GM23248 (cell line): ENCODE results near the gene PPP1R15B.

Experiments
- EZH2 ChIP-seq: fragments of 200-600 bp; sonication (generic); IDR thresholded peaks from 2 replicates; pipeline ENCODE4 v1.6.1; 2018; ENCODE audit warnings: antibody characterized with exemption, mild to moderate bottlenecking; ENCODE audit not compliant: insufficient read depth, poor library complexity, severe bottlenecking
- EZH2phosphoT487 ChIP-seq: fragments of 200-600 bp; sonication (generic); IDR thresholded peaks from 2 replicates; pipeline ENCODE4 v1.6.1; 2018; ENCODE audit warnings: antibody characterized with exemption, moderate library complexity, mild to moderate bottlenecking, low read depth; ENCODE audit not compliant: insufficient read depth

- no peak for TF ChIP-seq EZH2phosphoT487
- no peak for TF ChIP-seq EZH2
These were observed 48.1 kb upstream of the PPP1R15B start for GRCh38 chr1:204459706-204460105.
